IPS-18a (cell line): ENCODE data around the gene SDF2L1.

Experiments used
- H3K27ac ChIP-seq: one replicate; pipeline ENCODE4 v1.5.1; 2013; ENCODE audit warnings: low read length
- H3K27me3 ChIP-seq: one replicate; pipeline ENCODE4 v1.6.1; 2013; ENCODE audit warnings: mild to moderate bottlenecking, low read length; ENCODE audit not compliant: control insufficient read depth, insufficient read depth
- H3K36me3 ChIP-seq: one replicate; pipeline ENCODE4 v1.6.1; 2013; ENCODE audit warnings: low read depth, low read length; ENCODE audit not compliant: control insufficient read depth
- H3K4me1 ChIP-seq: one replicate; pipeline ENCODE4 v1.6.1; 2013; ENCODE audit warnings: low read depth, low read length; ENCODE audit not compliant: control insufficient read depth
- H3K4me3 ChIP-seq: one replicate; pipeline ENCODE4 v1.5.1; 2013; ENCODE audit warnings: low read length
- H3K9ac ChIP-seq: one replicate; pipeline ENCODE4 v1.6.1; 2013; ENCODE audit warnings: mild to moderate bottlenecking, low read length, moderate library complexity
- H3K9me3 ChIP-seq: one replicate; pipeline ENCODE4 v1.6.1; 2013; ENCODE audit warnings: low read depth, low read length; ENCODE audit not compliant: control insufficient read depth

Gene SDF2L1

GRCh38 chr22:21679383-21679782 lies 37.3 kb downstream of the SDF2L1 start:
- Histone ChIP-seq H3K9ac (no peak overlapping the region), H3K4me3 (no peak overlapping the region), H3K27ac (no peak overlapping the region), H3K27me3 (no peaks in the 10 kb centered on the region), H3K4me1 (no peaks in the 10 kb centered on the region), H3K36me3 (peaks cover 16% of the 10 kb centered on the region), H3K9me3 (no peaks in the 10 kb centered on the region)

GRCh38 chr22:21680830-21681565 lies 38.9 kb downstream of the SDF2L1 start:
- Histone ChIP-seq H3K36me3 (no peaks in the 10 kb centered on the region), H3K4me3 (no peak overlapping the region), H3K9ac (no peak overlapping the region), H3K27ac (no peak overlapping the region), H3K9me3 (no peaks in the 10 kb centered on the region), H3K4me1 (no peaks in the 10 kb centered on the region), H3K27me3 (no peaks in the 10 kb centered on the region)

DNA sequence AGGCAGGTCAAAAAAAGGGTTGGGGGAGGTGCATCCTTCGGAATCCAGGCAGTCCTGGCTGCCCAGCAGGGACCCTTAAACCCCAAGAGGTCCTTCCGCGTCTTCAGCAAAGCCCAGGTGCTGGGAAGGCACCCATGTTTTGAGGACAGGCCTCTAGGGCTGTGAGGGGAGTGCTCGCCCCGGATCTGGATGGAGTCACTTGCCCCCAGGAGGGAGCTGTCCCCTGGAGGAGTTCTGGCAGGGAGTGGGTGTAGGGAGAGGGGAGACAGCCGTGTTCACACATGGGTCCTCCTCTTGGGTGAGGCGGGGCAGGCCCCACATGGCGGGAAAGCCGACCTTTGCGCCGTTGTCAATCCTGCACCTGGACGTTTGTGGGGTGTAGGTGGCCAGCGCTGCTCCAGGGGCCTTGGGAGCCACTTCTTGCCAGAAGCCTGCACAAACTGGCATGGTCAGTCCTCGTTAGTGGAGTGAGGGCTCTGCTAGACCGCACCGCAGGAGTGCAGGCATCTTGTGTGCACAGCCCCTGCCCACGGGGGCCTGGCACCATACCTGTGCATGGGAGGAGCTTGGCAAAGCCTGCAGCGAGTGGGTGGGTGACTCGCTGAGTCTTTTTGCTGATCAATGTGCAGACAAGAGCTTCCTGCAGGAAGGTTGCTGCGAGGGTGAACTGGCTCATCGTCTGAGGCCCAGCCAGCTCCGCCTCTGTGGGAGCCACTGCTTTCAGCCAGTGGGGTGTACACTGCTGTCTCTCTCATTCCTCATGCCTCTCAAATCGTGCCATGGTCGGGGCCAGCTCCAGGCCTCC lies 39.7 kb downstream of the SDF2L1 start:
- Histone ChIP-seq H3K9me3 (no peaks in the 10 kb centered on the region), H3K27ac (no peak overlapping the region), H3K4me3 (no peak overlapping the region), H3K27me3 (no peaks in the 10 kb centered on the region), H3K9ac (no peak overlapping the region), H3K36me3 (no peaks in the 10 kb centered on the region), H3K4me1 (no peaks in the 10 kb centered on the region)

DNA sequence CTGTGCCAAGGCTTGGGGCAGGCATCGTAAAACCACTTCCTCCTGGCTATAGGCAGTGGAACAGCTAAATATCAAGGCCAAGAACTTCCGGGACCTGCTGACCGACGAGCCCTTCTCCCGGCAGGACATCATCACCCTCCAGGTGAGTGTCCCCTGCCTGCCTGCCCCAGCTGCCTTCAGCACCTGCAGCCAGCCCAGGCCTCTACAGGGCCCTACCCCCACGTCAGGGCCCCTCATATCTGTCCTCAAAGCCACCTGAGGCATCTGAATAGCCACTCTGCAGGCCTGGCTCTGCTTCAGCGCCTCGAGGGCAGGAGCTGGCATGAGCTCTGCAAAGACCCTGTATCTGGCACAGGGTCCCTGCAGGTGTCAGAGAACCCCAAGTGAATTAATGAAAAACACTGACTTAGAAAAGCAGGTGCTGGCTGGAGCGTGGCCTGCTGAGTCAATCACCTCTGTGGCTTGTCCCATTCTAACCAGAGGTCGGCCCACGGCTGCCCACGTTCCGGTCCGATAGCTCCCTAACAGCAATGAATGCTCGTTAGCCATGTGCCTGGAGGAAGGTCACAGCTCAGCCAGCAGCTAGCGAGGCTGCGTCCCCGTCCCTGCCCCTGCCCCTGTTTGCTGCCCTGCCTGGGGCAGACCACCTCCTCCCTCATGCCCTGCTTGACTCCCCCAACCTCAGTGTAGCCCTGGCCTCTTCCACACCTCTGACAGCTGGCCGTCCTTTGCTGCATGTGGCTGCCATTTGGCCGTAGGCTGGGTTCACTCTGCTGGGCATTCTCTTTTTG lies 40.5 kb downstream of the SDF2L1 start:
- no peak overlapping the region for H3K9ac ChIP-seq
- no peak overlapping the region for H3K27ac ChIP-seq
- H3K4me1 ChIP-seq, result no peaks in the 10 kb centered on the region
- H3K36me3 ChIP-seq, result no peaks in the 10 kb centered on the region
- H3K9me3 ChIP-seq, result no peaks in the 10 kb centered on the region
- H3K27me3 ChIP-seq, result no peaks in the 10 kb centered on the region
- H3K4me3 ChIP-seq, result no peak overlapping the region

DNA sequence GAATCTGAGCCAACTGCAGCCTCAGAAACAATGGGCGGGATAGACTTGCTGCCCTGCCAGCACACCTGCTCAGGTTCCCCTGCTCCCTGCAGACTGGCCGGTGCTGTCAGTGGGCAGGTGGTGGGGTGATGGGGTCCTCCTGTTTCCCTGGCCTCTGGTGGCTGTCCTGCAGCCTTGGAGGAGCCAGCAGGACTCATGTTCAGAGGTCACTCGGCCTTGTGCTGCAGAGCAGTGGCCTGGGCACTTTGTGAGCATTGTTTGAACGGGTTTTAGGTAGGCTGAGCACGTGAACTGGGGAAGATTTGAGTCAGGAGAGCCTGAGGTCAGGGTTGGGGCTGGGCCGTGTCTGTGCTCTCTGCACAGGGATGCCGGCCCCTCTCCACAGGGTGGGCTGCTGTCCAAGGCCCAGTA lies 41.3 kb downstream of the SDF2L1 start:
- Histone ChIP-seq H3K4me3 (no peak overlapping the region), H3K9me3 (no peaks in the 10 kb centered on the region), H3K9ac (no peak overlapping the region), H3K4me1 (no peaks in the 10 kb centered on the region), H3K36me3 (peaks cover 4% of the 10 kb centered on the region), H3K27ac (no peak overlapping the region), H3K27me3 (no peaks in the 10 kb centered on the region)

DNA sequence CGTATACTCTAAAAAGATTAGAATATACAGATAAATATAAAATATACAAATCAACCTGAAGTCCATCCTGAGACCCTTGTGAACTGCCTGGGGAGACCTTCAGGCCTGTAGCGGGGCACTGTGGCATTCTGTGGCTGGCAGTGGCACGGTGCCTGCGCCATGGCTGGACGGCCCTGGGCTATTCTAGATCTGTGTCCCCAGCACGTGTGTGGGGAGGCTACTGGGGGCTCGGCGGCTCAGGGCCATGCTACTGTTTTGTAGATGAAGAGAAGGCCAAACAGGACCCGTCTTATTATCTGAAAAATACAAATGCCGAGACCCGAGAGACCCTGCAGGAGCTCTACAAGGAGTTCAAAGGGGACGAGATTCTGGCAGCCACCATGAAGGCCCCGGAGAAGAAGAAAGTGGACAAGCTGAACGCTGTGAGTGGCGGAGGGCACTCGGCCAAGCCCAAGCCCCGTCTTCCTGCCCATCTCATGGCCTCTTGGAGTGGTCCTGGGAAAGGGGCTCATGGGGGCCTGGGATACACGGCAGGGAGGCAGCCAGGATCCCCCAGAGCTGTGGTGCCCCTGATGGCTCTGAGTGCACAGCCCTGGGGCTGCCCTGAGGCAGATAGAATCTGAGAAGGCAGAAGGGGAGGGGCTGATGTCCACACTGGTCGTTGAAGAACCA lies 42.5 kb downstream of the SDF2L1 start:
- H3K4me3 ChIP-seq, result no peak overlapping the region
- H3K27ac ChIP-seq, result no peak overlapping the region
- no peaks in the 10 kb centered on the region for H3K4me1 ChIP-seq
- no peaks in the 10 kb centered on the region for H3K27me3 ChIP-seq
- H3K36me3 ChIP-seq, result peaks cover 4% of the 10 kb centered on the region
- no peaks in the 10 kb centered on the region for H3K9me3 ChIP-seq
- H3K9ac ChIP-seq, result no peak overlapping the region

- H3K4me3 ChIP-seq, result no peak overlapping the region
- H3K36me3 ChIP-seq, result peaks cover 4% of the 10 kb centered on the region
- H3K27ac ChIP-seq, result no peak overlapping the region
- no peaks in the 10 kb centered on the region for H3K9me3 ChIP-seq
- H3K9ac ChIP-seq, result no peak overlapping the region
- H3K27me3 ChIP-seq, result no peaks in the 10 kb centered on the region
- H3K4me1 ChIP-seq, result no peaks in the 10 kb centered on the region
These were observed 43.0 kb downstream of the SDF2L1 start for GRCh38 chr22:21685164-21685513.

- H3K9ac ChIP-seq, result no peak overlapping the region
- H3K36me3 ChIP-seq, result peaks cover 4% of the 10 kb centered on the region
- H3K4me3 ChIP-seq, result no peak overlapping the region
- H3K9me3 ChIP-seq, result no peaks in the 10 kb centered on the region
- H3K27ac ChIP-seq, result no peak overlapping the region
- H3K27me3 ChIP-seq, result no peaks in the 10 kb centered on the region
- no peaks in the 10 kb centered on the region for H3K4me1 ChIP-seq
These were observed 44.1 kb downstream of the SDF2L1 start for GRCh38 chr22:21686193-21686608.

DNA sequence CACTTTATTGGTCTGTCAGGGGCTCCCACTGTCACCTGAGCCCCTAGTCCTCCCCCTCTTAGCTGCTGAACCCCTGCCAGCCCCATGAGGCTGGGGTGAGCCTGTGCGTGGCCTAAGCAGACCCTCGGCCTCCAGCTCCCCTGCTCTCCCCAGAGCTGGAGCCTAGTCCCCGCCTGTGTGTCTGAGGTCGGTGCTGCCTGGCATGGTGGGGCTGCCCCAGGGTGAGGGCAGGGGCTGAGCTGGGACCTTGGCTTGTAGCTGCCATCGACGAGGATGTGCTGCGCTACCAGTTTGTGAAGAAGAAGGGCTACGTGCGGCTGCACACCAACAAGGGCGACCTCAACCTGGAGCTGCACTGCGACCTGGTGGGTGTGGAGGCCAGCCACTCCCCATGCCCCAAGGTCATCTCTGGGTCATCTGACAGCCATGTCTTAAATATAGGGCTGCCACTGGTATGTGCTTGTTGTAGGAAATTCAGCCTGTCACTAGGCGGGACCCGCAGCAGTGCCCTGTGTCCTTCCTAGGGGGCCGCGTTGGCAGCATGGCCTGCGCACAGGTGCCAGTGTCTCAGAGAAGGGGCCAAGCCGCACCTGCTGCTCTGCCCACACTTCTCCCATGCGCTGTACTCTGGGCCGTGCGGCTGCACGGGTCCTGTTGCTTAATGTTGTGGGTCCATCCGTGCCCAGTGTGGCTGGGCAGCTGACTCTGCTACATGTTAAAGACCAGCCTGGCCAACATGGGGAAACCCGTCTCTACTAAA lies 44.7 kb downstream of the SDF2L1 start:
- no peak overlapping the region for H3K9ac ChIP-seq
- H3K4me1 ChIP-seq, result no peaks in the 10 kb centered on the region
- H3K9me3 ChIP-seq, result no peaks in the 10 kb centered on the region
- no peak overlapping the region for H3K27ac ChIP-seq
- H3K36me3 ChIP-seq, result peaks cover 4% of the 10 kb centered on the region
- H3K4me3 ChIP-seq, result no peak overlapping the region
- H3K27me3 ChIP-seq, result no peaks in the 10 kb centered on the region

GRCh38 chr22:21687685-21688259 lies 45.7 kb downstream of the SDF2L1 start:
- Histone ChIP-seq H3K4me3 (no peak overlapping the region), H3K27me3 (no peaks in the 10 kb centered on the region), H3K4me1 (no peaks in the 10 kb centered on the region), H3K9me3 (no peaks in the 10 kb centered on the region), H3K27ac (no peak overlapping the region), H3K9ac (no peak overlapping the region), H3K36me3 (peaks cover 4% of the 10 kb centered on the region)
